Measurements from ENCODE around the gene KRT77.
"Not testable (repeated sequence)": the region's sequence is repeated elsewhere in the genome, so short reads cannot be mapped to it uniquely, and the experiment has no call there.

Gene KRT77

GRCh38 chr12:52703424-52703823 lies at the start of gene KRT77:
Gene KRT77, minus strand, starts transcription at chr12:52703524. Its CDS starts 90 bp downstream, at chr12:52703434.
- H3K4me3 ChIP-seq (ENCODE audit: low read length in 2 of 2): no peak within 1 kb of the TSS
- H3K27ac ChIP-seq (ENCODE audit: low read depth in 2 of 2, low read length in 2 of 2): no peak within 1 kb of the TSS
- H3K9me3 ChIP-seq (ENCODE audit: control insufficient read depth in 2 of 2, low read length in 2 of 2): no peaks in the 10 kb centered on the region
- peaks cover 0 to 10% of the 10 kb centered on the region in 2 donors for H3K27me3 ChIP-seq (ENCODE audit: control insufficient read depth in 2 of 2, insufficient read depth in 2 of 2, low read length in 2 of 2)
- no peak within 1 kb of the TSS for H3K9ac ChIP-seq (ENCODE audit: low read depth in 1 of 2, low read length in 2 of 2)
- H3K36me3 ChIP-seq (ENCODE audit: control insufficient read depth in 2 of 2, insufficient read depth in 2 of 2, low read length in 2 of 2): no peaks in the 10 kb centered on the region
- H3K4me1 ChIP-seq (ENCODE audit: control insufficient read depth in 2 of 2, insufficient read depth in 2 of 2, low read length in 2 of 2): no peaks in the 10 kb centered on the region

GRCh38 chr12:52752516-52752915 lies 49.2 kb upstream of the KRT77 start:
- H3K9ac ChIP-seq (ENCODE audit: low read depth in 1 of 2, low read length in 2 of 2): no peak overlapping the region
- H3K4me3 ChIP-seq (ENCODE audit: low read length in 2 of 2): no peak overlapping the region
- no peak overlapping the region for H3K27ac ChIP-seq (ENCODE audit: low read depth in 2 of 2, low read length in 2 of 2)
- H3K27me3 ChIP-seq (ENCODE audit: control insufficient read depth in 2 of 2, insufficient read depth in 2 of 2, low read length in 2 of 2): peaks cover 0 to 5% of the 10 kb centered on the region in 2 donors
- H3K36me3 ChIP-seq (ENCODE audit: control insufficient read depth in 2 of 2, insufficient read depth in 2 of 2, low read length in 2 of 2): no peaks in the 10 kb centered on the region
- H3K9me3 ChIP-seq (ENCODE audit: control insufficient read depth in 2 of 2, low read length in 2 of 2): no peaks in the 10 kb centered on the region
- H3K4me1 ChIP-seq (ENCODE audit: control insufficient read depth in 2 of 2, insufficient read depth in 2 of 2, low read length in 2 of 2): no peaks in the 10 kb centered on the region

- Histone ChIP-seq H3K9ac (ENCODE audit: low read depth in 1 of 2, low read length in 2 of 2) (no peak overlapping the region), H3K27ac (ENCODE audit: low read depth in 2 of 2, low read length in 2 of 2) (no peak overlapping the region), H3K9me3 (ENCODE audit: control insufficient read depth in 2 of 2, low read length in 2 of 2) (no peaks in the 10 kb centered on the region), H3K27me3 (ENCODE audit: control insufficient read depth in 2 of 2, insufficient read depth in 2 of 2, low read length in 2 of 2) (peaks cover 0 to 3% of the 10 kb centered on the region in 2 donors), H3K36me3 (ENCODE audit: control insufficient read depth in 2 of 2, insufficient read depth in 2 of 2, low read length in 2 of 2) (no peaks in the 10 kb centered on the region), H3K4me3 (ENCODE audit: low read length in 2 of 2) (no peak overlapping the region), H3K4me1 (ENCODE audit: control insufficient read depth in 2 of 2, insufficient read depth in 2 of 2, low read length in 2 of 2) (no peaks in the 10 kb centered on the region)
These were observed 48.5 kb upstream of the KRT77 start for GRCh38 chr12:52751795-52752194.

- H3K9ac ChIP-seq (ENCODE audit: low read depth in 1 of 2, low read length in 2 of 2); H3K4me1 ChIP-seq (ENCODE audit: control insufficient read depth in 2 of 2, insufficient read depth in 2 of 2, low read length in 2 of 2); H3K27me3 ChIP-seq (ENCODE audit: control insufficient read depth in 2 of 2, insufficient read depth in 2 of 2, low read length in 2 of 2); H3K27ac ChIP-seq (ENCODE audit: low read depth in 2 of 2, low read length in 2 of 2); H3K4me3 ChIP-seq (ENCODE audit: low read length in 2 of 2); H3K36me3 ChIP-seq (ENCODE audit: control insufficient read depth in 2 of 2, insufficient read depth in 2 of 2, low read length in 2 of 2); H3K9me3 ChIP-seq (ENCODE audit: control insufficient read depth in 2 of 2, low read length in 2 of 2): not testable (repeated sequence)
These were observed 47.2 kb upstream of the KRT77 start for GRCh38 chr12:52750532-52750931.

GRCh38 chr12:52749827-52750226 lies 46.5 kb upstream of the KRT77 start:
- no peaks in the 10 kb centered on the region for H3K4me1 ChIP-seq (ENCODE audit: control insufficient read depth in 2 of 2, insufficient read depth in 2 of 2, low read length in 2 of 2)
- H3K27me3 ChIP-seq (ENCODE audit: control insufficient read depth in 2 of 2, insufficient read depth in 2 of 2, low read length in 2 of 2): peaks cover 0 to 3% of the 10 kb centered on the region in 2 donors
- H3K9ac ChIP-seq (ENCODE audit: low read depth in 1 of 2, low read length in 2 of 2): no peak overlapping the region
- no peak overlapping the region for H3K27ac ChIP-seq (ENCODE audit: low read depth in 2 of 2, low read length in 2 of 2)
- no peaks in the 10 kb centered on the region for H3K9me3 ChIP-seq (ENCODE audit: control insufficient read depth in 2 of 2, low read length in 2 of 2)
- H3K4me3 ChIP-seq (ENCODE audit: low read length in 2 of 2): no peak overlapping the region
- H3K36me3 ChIP-seq (ENCODE audit: control insufficient read depth in 2 of 2, insufficient read depth in 2 of 2, low read length in 2 of 2): no peaks in the 10 kb centered on the region

- Histone ChIP-seq H3K27ac (ENCODE audit: low read depth in 2 of 2, low read length in 2 of 2) (no peak overlapping the region), H3K9ac (ENCODE audit: low read depth in 1 of 2, low read length in 2 of 2) (no peak overlapping the region), H3K36me3 (ENCODE audit: control insufficient read depth in 2 of 2, insufficient read depth in 2 of 2, low read length in 2 of 2) (no peaks in the 10 kb centered on the region), H3K27me3 (ENCODE audit: control insufficient read depth in 2 of 2, insufficient read depth in 2 of 2, low read length in 2 of 2) (peaks cover 0 to 3% of the 10 kb centered on the region in 2 donors), H3K4me3 (ENCODE audit: low read length in 2 of 2) (no peak overlapping the region), H3K4me1 (ENCODE audit: control insufficient read depth in 2 of 2, insufficient read depth in 2 of 2, low read length in 2 of 2) (no peaks in the 10 kb centered on the region), H3K9me3 (ENCODE audit: control insufficient read depth in 2 of 2, low read length in 2 of 2) (no peaks in the 10 kb centered on the region)
These were observed 45.3 kb upstream of the KRT77 start for GRCh38 chr12:52748578-52748977.

GRCh38 chr12:52745554-52745953 lies 42.2 kb upstream of the KRT77 start:
- H3K9ac ChIP-seq (ENCODE audit: low read depth in 1 of 2, low read length in 2 of 2): no peak overlapping the region
- H3K4me3 ChIP-seq (ENCODE audit: low read length in 2 of 2): no peak overlapping the region
- H3K27me3 ChIP-seq (ENCODE audit: control insufficient read depth in 2 of 2, insufficient read depth in 2 of 2, low read length in 2 of 2): no peaks in the 10 kb centered on the region
- H3K9me3 ChIP-seq (ENCODE audit: control insufficient read depth in 2 of 2, low read length in 2 of 2): no peaks in the 10 kb centered on the region
- no peak overlapping the region for H3K27ac ChIP-seq (ENCODE audit: low read depth in 2 of 2, low read length in 2 of 2)
- no peaks in the 10 kb centered on the region for H3K36me3 ChIP-seq (ENCODE audit: control insufficient read depth in 2 of 2, insufficient read depth in 2 of 2, low read length in 2 of 2)
- H3K4me1 ChIP-seq (ENCODE audit: control insufficient read depth in 2 of 2, insufficient read depth in 2 of 2, low read length in 2 of 2): no peaks in the 10 kb centered on the region

GRCh38 chr12:52744493-52745156 lies 41.3 kb upstream of the KRT77 start:
- H3K4me3 ChIP-seq (ENCODE audit: low read length in 2 of 2): no peak overlapping the region
- no peak overlapping the region for H3K27ac ChIP-seq (ENCODE audit: low read depth in 2 of 2, low read length in 2 of 2)
- no peaks in the 10 kb centered on the region for H3K4me1 ChIP-seq (ENCODE audit: control insufficient read depth in 2 of 2, insufficient read depth in 2 of 2, low read length in 2 of 2)
- H3K9me3 ChIP-seq (ENCODE audit: control insufficient read depth in 2 of 2, low read length in 2 of 2): no peaks in the 10 kb centered on the region
- no peaks in the 10 kb centered on the region for H3K27me3 ChIP-seq (ENCODE audit: control insufficient read depth in 2 of 2, insufficient read depth in 2 of 2, low read length in 2 of 2)
- H3K9ac ChIP-seq (ENCODE audit: low read depth in 1 of 2, low read length in 2 of 2): no peak overlapping the region
- H3K36me3 ChIP-seq (ENCODE audit: control insufficient read depth in 2 of 2, insufficient read depth in 2 of 2, low read length in 2 of 2): no peaks in the 10 kb centered on the region

- Histone ChIP-seq H3K27me3 (ENCODE audit: control insufficient read depth in 2 of 2, insufficient read depth in 2 of 2, low read length in 2 of 2) (no peaks in the 10 kb centered on the region), H3K9ac (ENCODE audit: low read depth in 1 of 2, low read length in 2 of 2) (no peak overlapping the region), H3K36me3 (ENCODE audit: control insufficient read depth in 2 of 2, insufficient read depth in 2 of 2, low read length in 2 of 2) (no peaks in the 10 kb centered on the region), H3K9me3 (ENCODE audit: control insufficient read depth in 2 of 2, low read length in 2 of 2) (no peaks in the 10 kb centered on the region), H3K4me1 (ENCODE audit: control insufficient read depth in 2 of 2, insufficient read depth in 2 of 2, low read length in 2 of 2) (no peaks in the 10 kb centered on the region), H3K27ac (ENCODE audit: low read depth in 2 of 2, low read length in 2 of 2) (no peak overlapping the region), H3K4me3 (ENCODE audit: low read length in 2 of 2) (no peak overlapping the region)
These were observed 39.6 kb upstream of the KRT77 start for GRCh38 chr12:52742822-52743457.

GRCh38 chr12:52742196-52742580 lies 38.9 kb upstream of the KRT77 start:
- H3K36me3 ChIP-seq (ENCODE audit: control insufficient read depth in 2 of 2, insufficient read depth in 2 of 2, low read length in 2 of 2): no peaks in the 10 kb centered on the region
- H3K27me3 ChIP-seq (ENCODE audit: control insufficient read depth in 2 of 2, insufficient read depth in 2 of 2, low read length in 2 of 2): no peaks in the 10 kb centered on the region
- no peak overlapping the region for H3K4me3 ChIP-seq (ENCODE audit: low read length in 2 of 2)

More at GRCh38 chr12:52742196-52742580, 38.9 kb upstream of the KRT77 start:
- Histone ChIP-seq H3K9ac (ENCODE audit: low read depth in 1 of 2, low read length in 2 of 2) (no peak overlapping the region), H3K4me1 (ENCODE audit: control insufficient read depth in 2 of 2, insufficient read depth in 2 of 2, low read length in 2 of 2) (no peaks in the 10 kb centered on the region), H3K27ac (ENCODE audit: low read depth in 2 of 2, low read length in 2 of 2) (no peak overlapping the region), H3K9me3 (ENCODE audit: control insufficient read depth in 2 of 2, low read length in 2 of 2) (no peaks in the 10 kb centered on the region)

Measured in mucosa of rectum (tissue), 2 donors.